Measurements from ENCODE around the gene RAD1. TPM values are rescaled to one million over a fixed set of nuclear protein-coding genes. Genes with fewer than 3 reads are reported as not detected.

Gene RAD1
- total and polyA plus RNA-seq, 2 of the 8 experiments (the other 6 are each of a cell fraction or from before 2014, with no cell fraction given): 15.1 to 37.3 TPM

DNA sequence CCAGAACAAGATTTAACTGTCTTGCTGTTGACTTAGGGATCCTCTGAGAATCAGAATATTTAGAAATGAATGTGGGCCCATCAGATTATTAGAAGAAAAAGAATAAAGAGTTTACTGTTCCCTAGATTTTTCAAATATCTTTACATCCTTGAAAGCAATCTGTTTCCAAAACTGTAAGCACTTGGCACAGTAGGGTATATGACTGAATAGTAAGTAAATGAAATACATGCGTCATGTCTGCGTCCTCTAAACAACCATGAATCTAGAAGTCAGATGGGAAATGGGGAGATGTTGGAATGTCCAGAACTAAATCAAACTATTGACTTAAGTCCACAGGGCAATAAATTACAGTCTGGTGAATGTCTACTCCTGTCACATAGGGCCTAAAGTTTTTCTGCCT is 50.2 kb downstream of the RAD1 start:
- no peak for FAIRE-seq
- peak overlapping the region in 1 of 2 experiments; percentile 16; a peak in 1 of 4 replicates for H3K4me2 ChIP-seq (ENCODE audit: insufficient read depth in 1 of 2, low read depth in 2 of 2, low read length in 2 of 2)
- DNase-seq (ENCODE audit: low read depth in 1 of 2, low spot score in 2 of 2): no peak
- TF ChIP-seq SIRT6 (IDR thresholded peaks at IDR 0.05; ENCODE audit: low read length) (no peak), PHF8 (conservative IDR thresholded peaks at IDR 0.05; ENCODE audit: low read depth, low read length) (no peak), GABPA (IDR thresholded peaks at IDR 0.05; ENCODE audit: borderline replicate concordance, insufficient read depth, low read length) (no peak), SIX5 (IDR thresholded peaks at IDR 0.05; ENCODE audit: low read depth, low read length) (no peak), EP300 (IDR thresholded peaks at IDR 0.05; ENCODE audit: borderline replicate concordance in 1 of 2, low read depth in 2 of 2, low read length in 2 of 2) (no peak), FOSL1 (IDR thresholded peaks at IDR 0.05; ENCODE audit: insufficient read depth, low read depth, low read length) (no peak), TAF1 (IDR thresholded peaks at IDR 0.05; ENCODE audit: low read depth, low read length) (no peak), KDM4A (IDR thresholded peaks at IDR 0.05; ENCODE audit: low read depth, low read length, severe bottlenecking) (no peak)
- TF ChIP-seq, protein P1, sequence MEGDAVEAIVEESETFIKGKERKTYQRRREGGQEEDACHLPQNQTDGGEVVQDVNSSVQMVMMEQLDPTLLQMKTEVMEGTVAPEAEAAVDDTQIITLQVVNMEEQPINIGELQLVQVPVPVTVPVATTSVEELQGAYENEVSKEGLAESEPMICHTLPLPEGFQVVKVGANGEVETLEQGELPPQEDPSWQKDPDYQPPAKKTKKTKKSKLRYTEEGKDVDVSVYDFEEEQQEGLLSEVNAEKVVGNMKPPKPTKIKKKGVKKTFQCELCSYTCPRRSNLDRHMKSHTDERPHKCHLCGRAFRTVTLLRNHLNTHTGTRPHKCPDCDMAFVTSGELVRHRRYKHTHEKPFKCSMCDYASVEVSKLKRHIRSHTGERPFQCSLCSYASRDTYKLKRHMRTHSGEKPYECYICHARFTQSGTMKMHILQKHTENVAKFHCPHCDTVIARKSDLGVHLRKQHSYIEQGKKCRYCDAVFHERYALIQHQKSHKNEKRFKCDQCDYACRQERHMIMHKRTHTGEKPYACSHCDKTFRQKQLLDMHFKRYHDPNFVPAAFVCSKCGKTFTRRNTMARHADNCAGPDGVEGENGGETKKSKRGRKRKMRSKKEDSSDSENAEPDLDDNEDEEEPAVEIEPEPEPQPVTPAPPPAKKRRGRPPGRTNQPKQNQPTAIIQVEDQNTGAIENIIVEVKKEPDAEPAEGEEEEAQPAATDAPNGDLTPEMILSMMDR (IDR thresholded peaks at IDR 0.05; ENCODE audit: control extremely low read depth in 1 of 3, insufficient read depth in 1 of 3, low read depth in 1 of 3, low read length in 3 of 3): no peak

More for the DNA sequence above, 50.2 kb downstream of the RAD1 start:
- Histone ChIP-seq H3K18ac (ENCODE audit: extremely low read depth, low read length) (no peak overlapping the region), H3K4me1 (replicated peaks in 1 of 4; ENCODE audit: control insufficient read depth in 3 of 4, insufficient read depth in 4 of 4, low read length in 3 of 4) (peaks cover 5 to 15% (median 8%) of the 10 kb centered on the region in 4 experiments), H3K9me3 (ENCODE audit: insufficient read depth in 2 of 2, low read depth in 1 of 2, low read length in 1 of 2) (no peaks in the 10 kb centered on the region), H3K4ac (replicated peaks; ENCODE audit: insufficient read length, low read depth, low read length) (no peak overlapping the region), H2BK120ac (replicated peaks; ENCODE audit: low read depth, low read length) (no peak overlapping the region), H4K91ac (replicated peaks; ENCODE audit: insufficient read length, low read length) (no peak overlapping the region), H2BK20ac (ENCODE audit: low read length) (no peak overlapping the region), H4K5ac (ENCODE audit: insufficient read length, low read depth, low read length) (no peak overlapping the region), H4K8ac (ENCODE audit: extremely low read depth, insufficient read depth, low read length) (no peak overlapping the region), H3K27ac (ENCODE audit: low read depth, low read length) (no peak overlapping the region), H3K23ac (ENCODE audit: insufficient read length) (no peak overlapping the region), H3K79me2 (ENCODE audit: control insufficient read depth in 1 of 2, insufficient read depth in 2 of 2, low read length in 2 of 2) (no peaks in the 10 kb centered on the region), H3K14ac (ENCODE audit: insufficient read length) (no peak overlapping the region), H2BK5ac (ENCODE audit: low read depth, low read length) (no peak overlapping the region), H3K36me3 (ENCODE audit: control insufficient read depth in 2 of 4, insufficient read depth in 4 of 4, low read length in 3 of 4) (0 out of 8 replicates have a peak, but pooled peaks cover 0 to 2% (median 0%) of the 10 kb centered on the region in 4 experiments), H2AK5ac (ENCODE audit: low read depth, low read length) (no peak overlapping the region), H2BK15ac (ENCODE audit: low read length) (no peak overlapping the region), H3K23me2 (ENCODE audit: low read depth, low read length) (no peaks in the 10 kb centered on the region), H3K56ac (replicated peaks; ENCODE audit: insufficient read length, low read depth, low read length) (no peak overlapping the region), H3K27me3 (replicated peaks in 1 of 4; ENCODE audit: control insufficient read depth in 3 of 4, extremely low read depth in 1 of 4, insufficient read depth in 3 of 4, low read length in 3 of 4) (no peaks in the 10 kb centered on the region), H3K79me1 (ENCODE audit: low read depth, low read length) (no peaks in the 10 kb centered on the region), H3K9ac (replicated peaks in 1 of 4; ENCODE audit: extremely low read depth in 1 of 4, low read depth in 3 of 4, low read length in 3 of 4) (no peak overlapping the region), H4K20me1 (replicated peaks in 1 of 2; ENCODE audit: control insufficient read depth in 1 of 2, insufficient read depth in 2 of 2, low read length in 2 of 2) (no peaks in the 10 kb centered on the region), H2AFZ (ENCODE audit: low read length) (no peak overlapping the region), H2BK12ac (ENCODE audit: low read depth, low read length) (no peak overlapping the region), H3K4me3 (ENCODE audit: extremely low read depth in 1 of 4, insufficient read depth in 2 of 4, low read depth in 3 of 4, low read length in 4 of 4) (no peak overlapping the region)
- ChIA-PET CTCF (ENCODE audit: partially characterized antibody) (interaction anchor here (0.6 to 1.2 kb wide), 2 partner anchors 15 to 19 kb away, joined by 3 to 4 read pairs; no protein-coding TSS in a partner anchor), POLR2A (ENCODE audit: partially characterized antibody) (interaction anchor here (1.3 to 1.5 kb wide), 2 partner anchors 16 to 26 kb away, joined by 4 to 6 read pairs; partner anchors contain the start of gene TTC23L)
- 94% methylated on average over 2 of the region's 2 CpGs; no CpG with 5 or more reads in 1 of the 2 experiments for WGBS, 2 experiments (ENCODE audit: extremely low coverage in 1 of 2, insufficient coverage in 1 of 2, insufficient read length in 1 of 2, insufficient replicate concordance in 2 of 2, low coverage in 1 of 2, low lambda C conversion rate in 2 of 2, missing lambda C conversion rate in 1 of 2)

All from H1 (cell line).